ENCODE measurements around the gene VARS2. TPM values are rescaled to one million over a fixed set of nuclear protein-coding genes. Genes with fewer than 3 reads are reported as not detected.

VARS2 gene
- total RNA-seq, 2 donors from 2014 or later = 20.2 to 26.0 TPM

DNA sequence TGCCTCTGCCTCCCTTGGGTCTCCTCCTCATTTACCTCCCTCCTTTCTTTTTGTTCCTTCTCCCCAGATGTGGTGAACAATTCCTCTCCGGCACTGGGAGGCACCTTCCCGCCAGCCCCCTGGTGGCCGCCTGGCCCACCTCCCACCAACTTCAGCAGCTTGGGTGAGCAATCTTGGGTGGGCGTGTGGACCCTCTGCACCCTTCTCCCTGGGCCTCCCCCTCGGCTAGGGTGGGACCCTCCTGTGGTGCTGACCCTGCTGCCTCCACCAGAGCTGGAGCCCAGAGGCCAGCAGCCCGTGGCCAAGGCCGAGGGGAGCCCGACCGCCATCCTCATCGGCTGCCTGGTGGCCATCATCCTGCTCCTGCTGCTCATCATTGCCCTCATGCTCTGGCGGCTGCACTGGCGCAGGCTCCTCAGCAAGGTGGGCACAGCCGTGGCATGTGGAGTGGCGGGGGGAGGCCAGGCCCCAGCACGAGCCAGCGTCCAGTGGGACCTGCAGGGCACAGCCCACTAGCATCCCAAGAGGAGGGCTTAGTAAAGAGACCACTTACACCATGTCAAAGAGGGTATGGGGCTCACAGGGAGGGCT lies 20.9 kb upstream of the VARS2 start:
- no peak overlapping the region for H3K4me3 ChIP-seq
- H3K9me3 ChIP-seq = no peaks in the 10 kb centered on the region
- H3K4me1 ChIP-seq (ENCODE audit: control insufficient read depth in 1 of 2, low read depth in 2 of 2) = no peaks in the 10 kb centered on the region
- DNase-seq (ENCODE audit: low spot score) (no peak), ATAC-seq (ENCODE audit: insufficient number of reproducible peaks, low FRiP score, low read depth) (no peak)
- peaks cover 62% of the 10 kb centered on the region for H3K36me3 ChIP-seq
- TF ChIP-seq, protein P1, sequence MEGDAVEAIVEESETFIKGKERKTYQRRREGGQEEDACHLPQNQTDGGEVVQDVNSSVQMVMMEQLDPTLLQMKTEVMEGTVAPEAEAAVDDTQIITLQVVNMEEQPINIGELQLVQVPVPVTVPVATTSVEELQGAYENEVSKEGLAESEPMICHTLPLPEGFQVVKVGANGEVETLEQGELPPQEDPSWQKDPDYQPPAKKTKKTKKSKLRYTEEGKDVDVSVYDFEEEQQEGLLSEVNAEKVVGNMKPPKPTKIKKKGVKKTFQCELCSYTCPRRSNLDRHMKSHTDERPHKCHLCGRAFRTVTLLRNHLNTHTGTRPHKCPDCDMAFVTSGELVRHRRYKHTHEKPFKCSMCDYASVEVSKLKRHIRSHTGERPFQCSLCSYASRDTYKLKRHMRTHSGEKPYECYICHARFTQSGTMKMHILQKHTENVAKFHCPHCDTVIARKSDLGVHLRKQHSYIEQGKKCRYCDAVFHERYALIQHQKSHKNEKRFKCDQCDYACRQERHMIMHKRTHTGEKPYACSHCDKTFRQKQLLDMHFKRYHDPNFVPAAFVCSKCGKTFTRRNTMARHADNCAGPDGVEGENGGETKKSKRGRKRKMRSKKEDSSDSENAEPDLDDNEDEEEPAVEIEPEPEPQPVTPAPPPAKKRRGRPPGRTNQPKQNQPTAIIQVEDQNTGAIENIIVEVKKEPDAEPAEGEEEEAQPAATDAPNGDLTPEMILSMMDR (IDR thresholded peaks at IDR 0.05) = no peak
- no peak overlapping the region for H3K27ac ChIP-seq
- no peaks in the 10 kb centered on the region for H3K27me3 ChIP-seq (replicated peaks; ENCODE audit: insufficient read depth)

DNA sequence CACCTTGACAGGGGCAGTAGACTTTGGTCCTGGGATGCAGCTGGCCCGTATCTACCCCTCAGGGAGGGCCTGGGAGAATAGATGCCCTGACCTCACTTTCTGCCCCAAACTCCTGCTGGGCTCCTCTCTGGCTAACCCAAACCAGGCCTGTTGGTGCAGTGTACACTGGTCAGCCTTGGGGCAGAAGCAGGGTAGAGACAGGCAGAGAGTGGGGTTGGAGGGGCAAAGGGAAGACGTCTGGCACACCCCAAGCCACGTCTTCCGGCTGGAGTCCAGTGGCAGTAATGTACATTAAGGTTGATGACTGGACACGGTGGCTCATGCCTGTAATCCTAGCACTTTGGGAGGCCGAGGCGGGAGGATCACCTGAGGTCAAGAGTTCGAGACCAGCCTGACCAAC lies 20.4 kb upstream of the VARS2 start:
- DNase-seq (ENCODE audit: low spot score) (no peak), ATAC-seq (ENCODE audit: insufficient number of reproducible peaks, low FRiP score, low read depth) (no peak)
- no peak overlapping the region for H3K27ac ChIP-seq
- H3K4me3 ChIP-seq = no peak overlapping the region
- H3K9me3 ChIP-seq = no peaks in the 10 kb centered on the region
- H3K27me3 ChIP-seq (replicated peaks; ENCODE audit: insufficient read depth) = no peaks in the 10 kb centered on the region
- TF ChIP-seq, protein P1 (IDR thresholded peaks at IDR 0.05) = no peak
- H3K36me3 ChIP-seq = peaks cover 66% of the 10 kb centered on the region
- no peaks in the 10 kb centered on the region for H3K4me1 ChIP-seq (ENCODE audit: control insufficient read depth in 1 of 2, low read depth in 2 of 2)

DNA sequence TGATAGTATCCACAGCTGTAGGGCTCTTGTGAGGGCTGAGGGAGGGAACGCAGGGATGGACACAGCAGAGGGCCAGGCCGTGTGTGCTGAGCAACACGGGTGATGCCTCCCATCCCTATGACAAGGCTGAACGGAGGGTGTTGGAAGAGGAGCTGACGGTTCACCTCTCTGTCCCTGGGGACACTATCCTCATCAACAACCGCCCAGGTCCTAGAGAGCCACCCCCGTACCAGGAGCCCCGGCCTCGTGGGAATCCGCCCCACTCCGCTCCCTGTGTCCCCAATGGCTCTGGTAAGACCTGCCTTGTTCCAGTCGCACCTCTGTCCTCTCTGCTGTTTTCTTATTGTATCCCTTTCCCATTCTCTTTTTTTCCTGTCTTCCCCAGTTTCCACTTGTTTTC lies 19.7 kb upstream of the VARS2 start:
- Histone ChIP-seq H3K27ac (no peak overlapping the region), H3K4me3 (no peak overlapping the region), H3K4me1 (ENCODE audit: control insufficient read depth in 1 of 2, low read depth in 2 of 2) (no peaks in the 10 kb centered on the region), H3K9me3 (no peaks in the 10 kb centered on the region), H3K36me3 (peaks cover 66% of the 10 kb centered on the region), H3K27me3 (replicated peaks; ENCODE audit: insufficient read depth) (no peaks in the 10 kb centered on the region)
- ATAC-seq (ENCODE audit: insufficient number of reproducible peaks, low FRiP score, low read depth) (no peak), DNase-seq (ENCODE audit: low spot score) (no peak)
- TF ChIP-seq, protein P1 (IDR thresholded peaks at IDR 0.05) = no peak

DNA sequence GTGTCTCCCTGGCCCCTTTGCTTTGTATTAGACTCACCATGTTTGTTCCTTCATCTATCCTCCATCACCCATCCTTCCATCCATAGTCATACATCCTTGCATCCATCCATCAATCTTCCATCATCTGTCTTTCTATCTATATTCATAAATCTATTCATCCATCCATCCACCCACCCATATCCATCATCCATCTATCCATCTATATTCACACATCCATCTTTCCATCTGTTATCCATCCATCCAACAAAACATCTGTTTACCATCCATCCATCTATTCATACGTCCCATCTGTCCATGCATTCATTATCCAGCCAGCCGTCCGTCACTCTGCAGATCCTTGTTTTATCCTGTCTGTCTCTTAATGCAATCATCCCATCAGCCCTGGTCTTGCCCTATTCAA lies 19.1 kb upstream of the VARS2 start:
- Histone ChIP-seq H3K4me3 (no peak overlapping the region), H3K27me3 (replicated peaks; ENCODE audit: insufficient read depth) (no peaks in the 10 kb centered on the region), H3K9me3 (no peaks in the 10 kb centered on the region), H3K27ac (no peak overlapping the region), H3K4me1 (ENCODE audit: control insufficient read depth in 1 of 2, low read depth in 2 of 2) (no peaks in the 10 kb centered on the region), H3K36me3 (peaks cover 63% of the 10 kb centered on the region)
- TF ChIP-seq, protein P1 (IDR thresholded peaks at IDR 0.05) = no peak
- DNase-seq (ENCODE audit: low spot score) (no peak), ATAC-seq (ENCODE audit: insufficient number of reproducible peaks, low FRiP score, low read depth) (no peak)

DNA sequence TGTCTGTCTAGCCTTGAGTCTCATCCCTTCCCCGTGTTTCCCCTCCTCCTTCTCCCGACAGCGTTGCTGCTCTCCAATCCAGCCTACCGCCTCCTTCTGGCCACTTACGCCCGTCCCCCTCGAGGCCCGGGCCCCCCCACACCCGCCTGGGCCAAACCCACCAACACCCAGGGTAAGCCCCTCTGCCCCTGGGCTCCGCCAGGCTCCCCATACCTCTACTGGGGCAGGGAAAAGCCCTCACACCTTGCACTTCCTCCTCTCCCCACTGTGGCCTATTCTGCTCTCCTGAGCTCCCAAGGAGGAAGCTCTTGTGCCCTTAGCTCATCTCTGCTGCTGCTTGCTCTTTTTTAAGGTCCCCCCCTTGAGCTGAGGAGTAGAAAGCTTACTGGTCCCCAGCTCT lies 18.7 kb upstream of the VARS2 start:
- TF ChIP-seq, protein P1 (IDR thresholded peaks at IDR 0.05) = no peak
- DNase-seq (ENCODE audit: low spot score) (no peak), ATAC-seq (ENCODE audit: insufficient number of reproducible peaks, low FRiP score, low read depth) (no peak)
- Histone ChIP-seq H3K9me3 (no peaks in the 10 kb centered on the region), H3K36me3 (peaks cover 59% of the 10 kb centered on the region), H3K4me3 (no peak overlapping the region), H3K27ac (no peak overlapping the region), H3K4me1 (ENCODE audit: control insufficient read depth in 1 of 2, low read depth in 2 of 2) (no peaks in the 10 kb centered on the region), H3K27me3 (replicated peaks; ENCODE audit: insufficient read depth) (no peaks in the 10 kb centered on the region)
